Astrocyte of the hippocampus (primary cell): ENCODE measurements around the gene TMEM171.

Source experiments
- DNase-seq: peaks from one replicate; pipeline ENCODE4 v3.0.0; 2011; ENCODE audit warnings: low read depth, low spot score

The TMEM171 gene

GRCh38 chr5:73120222-73121118 lies at the start of gene TMEM171:
TSS of gene TMEM171 (plus strand) at chr5:73120575. CDS start at chr5:73123374, 2,799 bp downstream.
- DNase-seq, result peak; percentile 64

- DNase-seq, result no peak
These were observed 39.3 kb upstream of the TMEM171 start for GRCh38 chr5:73081093-73081492.

- no peak for DNase-seq
These were observed 32.3 kb upstream of the TMEM171 start for GRCh38 chr5:73088026-73088425.

- DNase-seq, result peak; percentile 68
These were observed 26.4 kb upstream of the TMEM171 start for GRCh38 chr5:73093943-73094342.

- DNase-seq, result no peak
These were observed 26.0 kb upstream of the TMEM171 start for GRCh38 chr5:73094415-73094814.

- DNase-seq, result no peak
These were observed 24.7 kb upstream of the TMEM171 start for GRCh38 chr5:73095564-73096238.

- no peak for DNase-seq
These were observed 24.2 kb upstream of the TMEM171 start for GRCh38 chr5:73096239-73096575.

- DNase-seq, result no peak
These were observed 22.6 kb upstream of the TMEM171 start for GRCh38 chr5:73097740-73098139.

GRCh38 chr5:73100109-73100508 lies 20.3 kb upstream of the TMEM171 start:
- DNase-seq, result no peak

- no peak for DNase-seq
These were observed 16.5 kb upstream of the TMEM171 start for GRCh38 chr5:73103870-73104299.

- no peak for DNase-seq
These were observed 16.0 kb upstream of the TMEM171 start for GRCh38 chr5:73104326-73104725.

GRCh38 chr5:73106335-73106734 lies 14.0 kb upstream of the TMEM171 start:
- no peak for DNase-seq

- DNase-seq, result no peak
These were observed 10.2 kb upstream of the TMEM171 start for GRCh38 chr5:73110190-73110589.

- DNase-seq, result no peak
These were observed 8.8 kb upstream of the TMEM171 start for GRCh38 chr5:73111536-73111935.

GRCh38 chr5:73112359-73112758 lies 8.0 kb upstream of the TMEM171 start:
- DNase-seq, result no peak

- DNase-seq, result no peak
These were observed 6.2 kb upstream of the TMEM171 start for GRCh38 chr5:73114044-73114688.

GRCh38 chr5:73115399-73116051 lies 4.8 kb upstream of the TMEM171 start:
- peak; percentile 66 for DNase-seq

GRCh38 chr5:73116506-73116905 lies 3.9 kb upstream of the TMEM171 start:
- DNase-seq, result no peak

GRCh38 chr5:73117088-73117740 lies 3.2 kb upstream of the TMEM171 start:
- DNase-seq, result no peak

- DNase-seq, result no peak
These were observed 1.9 kb upstream of the TMEM171 start for GRCh38 chr5:73118391-73118973.
